ENCODE measurements around the gene GADD45G.
A peak's percentile ranks its signal among the peaks of the same experiment; 100 is the strongest.

GADD45G gene

DNA sequence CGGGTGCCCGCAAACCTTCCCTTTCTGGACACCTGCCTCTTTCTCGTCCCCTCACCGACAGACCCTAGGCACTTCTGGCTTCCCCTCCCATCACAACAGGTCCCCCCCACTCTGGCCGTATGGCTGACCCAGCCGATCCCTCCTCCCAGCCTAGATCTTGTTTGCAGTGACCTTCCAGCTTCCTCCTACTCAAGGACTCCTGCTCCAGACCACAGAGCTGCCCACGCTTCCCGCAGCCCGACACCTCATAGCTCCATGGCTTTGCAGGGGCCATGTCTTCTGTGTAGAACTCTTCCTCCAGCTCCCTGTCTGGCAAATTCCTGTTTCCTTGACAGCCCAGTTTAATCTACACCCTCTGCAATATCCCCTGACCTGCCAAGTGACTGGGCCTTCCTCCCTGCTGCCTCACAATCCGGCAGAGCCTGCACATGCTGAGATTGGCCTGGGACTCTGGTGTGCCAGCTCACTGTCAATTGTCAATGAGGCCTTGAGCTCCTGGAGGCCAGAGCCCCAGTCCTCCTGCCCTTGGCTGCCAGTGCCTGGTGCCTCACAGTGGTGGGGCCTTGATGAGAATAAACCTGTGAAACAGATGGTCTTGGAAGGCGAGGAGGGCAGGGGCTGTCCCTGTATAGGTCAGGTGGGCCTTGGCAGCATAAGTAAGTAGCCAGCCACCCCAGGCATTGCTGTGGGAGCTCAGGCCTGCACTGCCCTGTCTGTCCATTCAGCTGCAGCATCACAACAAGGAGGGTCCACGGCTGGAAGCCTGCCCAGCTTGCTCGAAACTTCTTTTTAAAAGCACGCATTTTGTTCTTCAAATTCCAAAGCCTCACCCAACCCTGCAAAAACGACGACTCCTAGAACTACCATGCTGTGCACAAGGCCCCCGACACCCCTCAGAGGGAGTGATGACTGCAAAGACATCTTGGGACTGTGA is 50.5 kb downstream of the GADD45G start:
- peak; percentile 13 for DNase-seq

Measured in OCI-M1 (cell line).